Skin of body (tissue), 2 donors: ENCODE measurements around the gene LCAT. TPM values are rescaled to one million over a fixed set of nuclear protein-coding genes. Genes with fewer than 3 reads are reported as not detected.
A peak's percentile ranks its signal among the peaks of the same experiment; 100 is the strongest.
"Not testable (repeated sequence)": the region's sequence is repeated elsewhere in the genome, so short reads cannot be mapped to it uniquely, and the experiment has no call there.

ENCODE experiments used
- DNase-seq: peaks from one replicate; lab custom pipeline; 2025; lab: John Stamatoyannopoulos, UW
- total RNA-seq: library from RNA; depleted of rRNA; stranded (reverse); fragments of >200 nt; gene quantifications from one replicate; pipeline ENCODE4 v1.2.3, GENCODE V29; 2014

The LCAT gene, protein sequence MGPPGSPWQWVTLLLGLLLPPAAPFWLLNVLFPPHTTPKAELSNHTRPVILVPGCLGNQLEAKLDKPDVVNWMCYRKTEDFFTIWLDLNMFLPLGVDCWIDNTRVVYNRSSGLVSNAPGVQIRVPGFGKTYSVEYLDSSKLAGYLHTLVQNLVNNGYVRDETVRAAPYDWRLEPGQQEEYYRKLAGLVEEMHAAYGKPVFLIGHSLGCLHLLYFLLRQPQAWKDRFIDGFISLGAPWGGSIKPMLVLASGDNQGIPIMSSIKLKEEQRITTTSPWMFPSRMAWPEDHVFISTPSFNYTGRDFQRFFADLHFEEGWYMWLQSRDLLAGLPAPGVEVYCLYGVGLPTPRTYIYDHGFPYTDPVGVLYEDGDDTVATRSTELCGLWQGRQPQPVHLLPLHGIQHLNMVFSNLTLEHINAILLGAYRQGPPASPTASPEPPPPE
- total RNA-seq, result 7.6 TPM

DNA sequence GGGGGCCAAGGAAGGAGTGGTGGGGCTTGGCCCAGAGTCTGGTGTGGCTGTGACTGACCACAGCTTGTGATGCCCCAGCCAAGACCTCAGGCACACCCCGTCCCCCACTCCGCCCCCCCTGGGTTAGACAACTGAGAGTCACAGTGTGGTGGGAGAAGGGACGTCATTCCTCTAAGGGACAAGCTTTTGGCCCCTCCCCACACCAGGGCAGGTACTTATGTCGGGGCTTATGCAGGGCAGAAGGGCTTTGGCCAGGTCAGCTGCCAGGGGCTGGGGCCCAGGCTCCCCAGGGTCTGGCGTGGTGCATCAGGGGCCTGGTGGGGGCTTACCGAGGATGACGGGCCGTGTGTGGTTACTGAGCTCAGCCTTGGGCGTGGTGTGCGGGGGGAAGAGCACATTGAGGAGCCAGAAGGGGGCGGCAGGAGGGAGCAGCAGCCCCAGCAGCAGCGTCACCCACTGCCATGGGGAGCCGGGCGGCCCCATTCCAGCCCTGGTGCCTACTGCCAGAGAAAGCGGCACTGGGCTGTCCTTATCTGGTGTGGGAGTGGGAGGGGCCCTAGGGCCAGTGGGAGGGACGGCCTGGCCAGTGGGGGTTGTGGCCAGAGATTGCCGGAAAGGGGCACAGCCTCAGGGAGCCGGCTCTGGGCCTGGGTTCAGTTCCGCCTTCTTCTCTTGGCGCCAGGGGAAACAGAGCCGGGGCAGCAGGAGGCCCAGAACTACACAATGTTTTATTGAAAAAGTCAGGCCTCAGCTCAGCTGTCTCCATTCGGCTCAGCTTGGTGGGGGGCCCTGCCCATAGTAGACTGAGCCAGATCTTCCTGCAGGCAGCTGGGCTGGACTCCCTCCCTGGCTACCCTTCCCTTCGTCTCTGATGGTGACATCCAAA lies at the start of gene LCAT:
Gene LCAT, minus strand, starts transcription at position 502 of the 886 bp plus-strand sequence. Its CDS starts 19 bp downstream, at position 483.
- DNase-seq, result no peak

DNA sequence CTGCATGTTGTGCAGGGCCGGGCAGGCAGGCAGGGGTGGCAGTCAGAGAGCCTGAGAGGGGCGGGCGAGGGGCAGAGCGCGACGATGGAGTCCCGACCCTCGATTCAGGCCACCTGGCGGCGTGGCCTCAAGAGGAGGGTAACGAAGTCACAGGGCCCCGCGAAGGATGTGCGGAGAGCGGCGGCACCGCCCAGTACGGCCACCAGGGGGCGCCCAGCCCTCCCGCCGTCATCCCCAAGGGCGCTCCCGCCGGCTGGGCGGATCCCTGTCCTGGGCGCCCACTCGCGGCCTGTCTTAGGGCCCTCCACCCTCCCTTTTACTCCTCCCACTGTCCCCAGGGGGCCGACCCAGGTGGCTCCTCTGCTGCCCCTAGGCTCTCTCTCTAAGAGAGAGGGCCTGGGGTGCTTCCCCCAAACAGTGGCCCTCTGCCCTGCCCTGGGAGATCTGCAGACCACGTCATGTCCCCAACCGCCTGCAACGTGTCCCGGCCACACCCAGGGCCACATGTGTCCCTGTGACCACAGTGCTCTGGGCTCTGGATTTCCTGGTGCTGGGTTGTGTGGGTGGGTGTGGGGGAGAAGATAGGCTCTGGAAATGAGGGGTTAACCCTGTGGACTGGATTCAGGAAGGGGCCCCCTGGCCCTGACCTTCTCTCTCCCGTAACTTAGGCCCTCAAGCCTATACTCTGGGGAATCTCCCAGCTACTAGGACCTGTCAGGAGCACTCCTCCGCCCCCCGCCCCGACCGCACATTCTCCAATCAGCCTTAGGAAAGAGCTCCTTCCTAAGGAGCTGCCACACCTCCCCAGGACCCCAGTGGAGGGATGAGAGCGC lies 49.5 kb upstream of the LCAT start:
- DNase-seq, result peak; percentile 49

DNA sequence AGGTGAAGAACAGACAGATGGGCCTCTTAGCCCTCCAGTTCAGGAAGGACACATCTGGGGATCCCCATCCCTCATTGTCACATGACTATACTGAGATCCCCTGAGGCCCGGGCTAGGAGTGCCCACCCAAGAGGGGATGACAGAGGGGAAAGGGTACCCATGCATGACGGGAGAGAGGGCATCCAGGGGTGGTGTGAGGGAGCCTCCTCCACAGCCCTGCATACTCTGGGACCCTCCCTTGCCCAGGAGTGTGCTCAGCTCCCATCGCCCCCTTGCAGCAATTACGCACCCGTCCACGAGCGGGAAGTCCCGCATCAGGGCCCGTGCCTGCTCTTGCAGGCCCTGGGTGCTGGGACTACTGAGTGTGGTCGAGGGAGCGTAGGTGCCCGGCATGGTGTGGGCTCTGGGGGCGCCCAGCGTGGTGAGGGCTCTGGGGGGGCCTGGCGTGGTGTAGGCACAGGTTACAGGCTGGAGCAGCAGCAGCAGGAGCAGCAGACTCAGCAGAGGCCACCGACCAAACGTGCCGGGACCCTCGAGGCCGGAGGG lies 48.8 kb upstream of the LCAT start:
- DNase-seq, result no peak

DNA sequence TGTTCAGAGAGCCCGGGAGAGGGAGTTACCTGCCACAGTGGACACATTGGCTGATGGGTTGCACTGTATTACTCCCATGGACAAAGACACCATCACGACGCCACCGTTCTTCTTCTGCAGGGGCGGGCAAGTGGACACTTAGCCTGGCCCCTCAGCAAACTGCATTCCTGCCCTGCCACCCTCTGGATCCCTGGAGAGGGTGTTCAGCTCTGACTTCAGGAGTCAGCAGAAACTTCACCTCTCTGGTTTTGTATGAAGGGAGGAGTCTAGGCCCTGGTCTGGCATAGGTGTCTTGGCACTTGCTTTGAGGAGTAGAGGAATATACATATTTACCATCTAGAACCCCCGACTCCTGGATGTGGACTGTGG lies 46.1 kb upstream of the LCAT start:
- DNase-seq, result no peak

DNA sequence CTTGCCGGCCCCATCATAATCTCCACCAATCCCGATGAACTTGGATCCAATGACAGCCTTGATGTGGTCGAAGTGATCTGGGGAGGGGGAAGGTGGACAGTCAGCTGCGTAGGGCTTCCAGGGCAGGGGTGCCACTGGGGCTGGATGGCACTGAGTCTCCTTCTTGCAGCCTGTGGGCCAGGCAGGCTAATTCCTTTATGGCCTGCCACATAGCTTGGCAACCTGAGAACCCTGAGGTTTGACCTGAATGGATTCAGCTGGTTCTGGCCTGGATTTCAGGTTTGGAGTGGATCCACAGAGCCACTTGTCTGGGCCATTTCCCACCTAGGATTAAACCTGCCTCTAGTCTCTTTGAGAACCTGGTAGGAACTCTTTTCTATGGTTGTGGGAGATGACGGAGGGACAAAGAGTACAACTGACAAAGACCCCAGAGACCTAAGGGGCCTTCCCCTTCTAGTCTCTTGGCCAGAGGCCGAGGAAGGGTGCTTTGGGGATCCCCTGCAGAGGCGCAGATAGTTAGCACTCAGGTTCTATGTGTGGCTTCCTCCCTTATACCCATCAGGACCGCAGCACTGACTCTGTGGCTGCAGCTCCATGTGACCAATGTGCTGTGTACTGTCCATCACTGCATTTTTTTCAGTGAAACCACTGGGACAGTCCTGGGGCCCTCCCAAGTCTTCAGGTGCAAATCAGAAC lies 45.5 kb upstream of the LCAT start:
- DNase-seq, result no peak

DNA sequence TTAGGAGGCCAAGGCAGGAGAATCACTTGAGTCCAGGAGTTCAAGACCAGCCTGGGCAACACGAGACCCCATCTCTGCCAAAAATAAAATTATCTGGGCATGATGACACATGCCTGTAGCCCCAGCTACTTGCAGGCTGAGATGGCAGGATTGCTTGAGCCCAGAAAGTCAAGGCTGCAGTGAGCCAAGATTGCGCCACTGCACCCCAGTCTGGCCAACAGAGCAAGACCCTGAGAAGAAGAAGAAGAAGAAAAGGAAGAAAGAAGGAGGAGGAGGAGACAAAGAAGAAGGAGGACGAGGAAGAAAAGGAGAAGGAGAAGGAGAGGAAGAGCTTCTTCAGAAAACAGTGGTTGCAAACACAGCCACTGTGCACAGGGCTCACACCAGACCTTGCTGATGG lies 44.8 kb upstream of the LCAT start:
- DNase-seq, result no peak

DNA sequence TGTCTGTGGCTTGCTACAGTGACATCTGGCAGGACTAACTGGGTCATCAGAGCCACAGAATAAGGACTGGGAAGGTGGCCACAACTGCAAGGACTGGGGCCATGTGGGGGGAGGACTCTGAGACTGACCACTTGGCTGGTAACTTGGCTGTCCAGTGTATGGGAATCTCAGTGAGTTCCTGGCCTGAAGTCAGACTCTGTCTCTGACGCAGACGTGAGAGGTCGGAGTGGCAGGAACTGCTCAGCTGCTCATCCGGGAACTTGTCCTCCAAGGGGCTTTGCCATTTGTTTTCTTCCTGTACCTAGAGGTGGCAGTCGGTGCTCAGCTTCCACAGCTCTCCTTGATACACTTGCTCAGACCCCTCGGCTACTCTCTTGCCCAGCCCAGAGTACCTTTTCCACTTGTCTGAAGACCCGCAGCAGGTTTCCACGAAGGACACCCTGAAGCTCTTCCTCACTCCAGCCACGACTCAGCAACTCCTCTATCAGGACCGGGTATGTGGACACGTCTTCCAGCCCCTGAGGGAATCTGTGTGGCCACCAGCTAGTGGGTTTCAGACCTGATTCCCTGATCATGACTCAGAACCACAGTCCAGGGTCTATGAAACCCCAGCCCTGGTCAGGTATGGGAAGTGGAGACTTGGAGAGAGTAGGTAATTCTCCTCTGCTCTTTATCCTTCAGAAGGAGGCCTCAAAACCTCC lies 43.7 kb upstream of the LCAT start:
- no peak for DNase-seq

DNA sequence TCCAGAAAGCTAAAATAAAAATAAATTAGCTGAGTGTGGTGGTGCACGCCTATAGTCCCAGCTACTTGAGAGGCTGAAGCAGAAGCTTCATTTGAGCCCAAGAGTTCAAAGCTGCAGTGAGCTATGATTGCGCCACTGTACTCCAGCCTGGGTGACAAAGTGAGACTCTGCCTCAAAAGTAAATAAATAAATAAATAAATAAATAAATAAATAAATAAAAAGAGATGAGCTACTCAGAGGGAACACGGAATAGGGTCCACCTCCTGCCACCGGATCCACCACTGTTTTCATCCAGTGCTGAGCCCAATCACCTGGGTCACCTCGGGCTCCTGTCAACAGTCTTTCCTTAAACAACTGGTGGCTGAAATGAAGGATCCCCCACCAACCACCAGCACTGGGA lies 43.0 kb upstream of the LCAT start:
- no peak for DNase-seq

DNA sequence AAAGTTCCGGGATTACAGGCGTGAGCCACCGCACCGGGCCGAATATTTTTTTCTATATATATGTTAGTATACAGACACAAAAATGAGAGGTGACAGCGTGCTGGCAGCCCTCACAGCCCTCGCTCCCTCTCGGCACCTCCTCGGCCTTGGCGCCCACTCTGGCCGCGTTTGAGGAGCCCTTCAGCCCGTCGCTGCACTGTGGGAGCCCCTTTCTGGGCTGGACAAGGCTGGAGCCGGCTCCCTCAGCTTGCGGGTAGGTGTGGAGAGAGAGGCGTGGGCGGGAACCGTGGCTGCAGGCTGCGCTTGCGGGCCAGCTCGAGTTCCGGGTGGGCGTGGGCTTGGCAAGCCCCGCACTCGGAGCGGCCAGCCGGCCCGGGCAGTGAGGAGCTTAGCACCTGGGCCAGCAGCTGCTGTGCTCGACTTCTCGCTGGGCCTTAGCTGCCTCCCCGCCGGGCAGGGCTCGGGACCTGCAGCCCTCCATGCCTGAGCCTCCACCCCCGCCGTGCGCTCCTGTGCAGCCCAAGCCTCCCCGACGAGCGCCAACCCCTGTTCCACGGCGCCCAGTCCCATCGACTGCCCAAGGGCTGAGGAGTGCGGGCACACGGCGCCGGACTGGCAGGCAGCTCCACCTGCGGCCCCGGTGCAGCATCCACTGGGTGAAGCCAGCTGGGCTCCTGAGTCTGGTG lies 38.2 kb upstream of the LCAT start:
- DNase-seq, result no peak

DNA sequence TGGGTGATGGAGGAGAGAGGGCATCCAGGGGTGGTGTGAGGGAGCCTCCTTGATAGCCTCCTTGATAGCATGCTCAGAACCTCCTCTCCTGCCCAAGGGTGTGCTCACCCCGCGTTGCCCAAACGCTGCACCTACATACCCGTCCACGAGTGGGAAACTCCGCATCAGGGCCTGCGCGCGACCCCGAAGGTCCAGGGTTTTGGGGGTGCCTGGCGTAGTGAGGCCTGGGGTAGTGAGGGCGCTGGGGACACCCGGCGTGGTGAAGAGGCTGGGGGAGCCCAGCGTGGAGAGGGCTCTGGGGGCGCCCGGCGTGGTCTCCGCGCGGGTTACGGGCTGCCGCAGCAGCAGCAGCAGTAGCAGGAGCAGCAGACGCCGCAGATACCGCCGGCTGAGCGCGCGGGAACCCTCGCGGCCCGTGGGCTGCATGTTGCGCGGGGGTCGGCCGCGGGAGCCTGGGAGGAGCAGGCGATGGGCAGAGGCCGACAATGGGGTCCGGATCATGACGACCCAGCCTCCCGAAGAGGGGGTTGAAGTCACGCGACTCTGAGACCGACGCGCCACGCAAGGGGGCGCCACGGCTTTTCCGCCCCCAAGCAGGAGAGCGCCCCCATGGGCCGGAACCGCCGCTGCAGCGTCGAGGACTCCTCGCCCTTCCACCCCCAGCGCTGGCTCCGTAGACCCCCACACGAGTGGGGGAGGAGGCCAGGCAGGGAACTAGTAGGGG lies 36.2 kb upstream of the LCAT start, which contains the start of gene DPEP3:
Gene DPEP3, minus strand, starts transcription at position 545 of the 724 bp plus-strand sequence. Its CDS starts 119 bp downstream, at position 426.
- no peak for DNase-seq

DNA sequence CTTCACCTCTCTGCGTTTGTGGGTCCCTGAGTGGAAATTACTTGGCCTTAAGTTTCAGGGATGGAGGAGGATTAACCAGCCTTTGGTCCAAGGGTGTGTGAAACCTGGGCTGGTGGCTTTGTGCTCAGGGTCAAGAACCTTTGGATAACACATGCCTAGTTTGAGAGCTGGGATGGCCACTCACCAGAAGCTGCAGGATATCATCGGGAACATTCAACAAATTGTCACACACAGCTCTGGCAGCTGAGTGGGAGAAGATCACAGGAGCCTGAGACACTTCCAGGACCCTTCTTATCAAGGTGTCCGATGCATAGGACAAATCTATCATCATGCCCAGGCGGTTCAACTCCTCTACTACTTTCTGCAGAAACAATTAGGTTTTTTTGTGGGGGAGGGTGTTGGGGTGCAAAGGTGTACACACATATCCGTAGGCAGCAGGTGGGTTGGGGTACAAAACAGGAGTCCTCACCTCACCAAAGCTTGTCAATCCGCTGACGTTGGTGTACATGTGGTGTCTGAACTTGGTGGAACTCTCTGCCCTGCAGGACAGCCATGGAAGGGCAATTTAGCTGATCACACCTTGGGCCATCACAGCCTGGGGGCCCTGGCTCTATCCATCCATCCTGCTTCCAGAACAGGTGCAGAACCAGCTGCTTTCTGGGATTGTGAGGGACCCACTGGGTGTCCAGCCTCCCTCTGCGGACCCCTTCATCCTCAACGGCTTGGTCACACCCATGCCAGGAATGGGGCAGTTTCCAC lies 33.7 kb upstream of the LCAT start:
- DNase-seq, result no peak

DNA sequence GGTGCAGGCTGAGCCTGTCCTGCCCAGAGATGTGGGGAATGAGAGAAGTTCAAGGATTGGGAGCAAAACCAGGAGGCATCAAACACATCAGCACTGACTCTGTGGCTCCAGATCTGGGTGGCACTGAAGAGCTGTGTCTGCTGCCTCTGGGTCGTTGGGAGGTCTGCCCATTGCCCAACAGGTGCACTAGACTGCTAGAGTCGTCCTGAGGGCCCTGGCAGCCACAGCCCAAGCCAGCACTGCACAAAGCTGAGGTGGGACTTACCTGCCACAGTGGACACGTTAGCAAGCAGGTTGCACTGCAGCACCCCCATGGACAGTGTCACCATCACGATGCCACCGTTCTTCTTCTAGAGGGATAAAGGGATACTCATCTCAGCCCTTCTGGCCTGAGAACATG lies 33.1 kb upstream of the LCAT start:
- no peak for DNase-seq

DNA sequence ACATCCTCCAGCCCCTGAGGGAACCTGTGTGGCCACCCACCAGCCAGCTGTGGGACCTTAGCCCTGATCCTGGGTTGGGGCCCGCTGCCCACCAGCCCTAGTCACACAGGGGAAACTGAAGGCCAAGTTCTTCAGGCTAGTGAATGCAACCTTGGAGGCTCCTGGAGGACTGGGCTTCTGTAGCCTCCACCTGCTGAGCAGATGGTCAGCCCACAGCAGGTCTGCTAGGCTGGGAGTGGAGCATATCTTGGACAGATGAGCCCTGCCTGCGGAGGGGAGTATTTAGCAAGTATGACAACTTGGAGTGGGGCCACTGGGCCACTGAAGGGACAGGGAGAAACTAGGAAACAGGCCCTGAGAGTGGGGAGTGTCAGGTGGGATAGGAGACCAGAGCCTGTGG lies 32.3 kb upstream of the LCAT start:
- DNase-seq, result no peak

DNA sequence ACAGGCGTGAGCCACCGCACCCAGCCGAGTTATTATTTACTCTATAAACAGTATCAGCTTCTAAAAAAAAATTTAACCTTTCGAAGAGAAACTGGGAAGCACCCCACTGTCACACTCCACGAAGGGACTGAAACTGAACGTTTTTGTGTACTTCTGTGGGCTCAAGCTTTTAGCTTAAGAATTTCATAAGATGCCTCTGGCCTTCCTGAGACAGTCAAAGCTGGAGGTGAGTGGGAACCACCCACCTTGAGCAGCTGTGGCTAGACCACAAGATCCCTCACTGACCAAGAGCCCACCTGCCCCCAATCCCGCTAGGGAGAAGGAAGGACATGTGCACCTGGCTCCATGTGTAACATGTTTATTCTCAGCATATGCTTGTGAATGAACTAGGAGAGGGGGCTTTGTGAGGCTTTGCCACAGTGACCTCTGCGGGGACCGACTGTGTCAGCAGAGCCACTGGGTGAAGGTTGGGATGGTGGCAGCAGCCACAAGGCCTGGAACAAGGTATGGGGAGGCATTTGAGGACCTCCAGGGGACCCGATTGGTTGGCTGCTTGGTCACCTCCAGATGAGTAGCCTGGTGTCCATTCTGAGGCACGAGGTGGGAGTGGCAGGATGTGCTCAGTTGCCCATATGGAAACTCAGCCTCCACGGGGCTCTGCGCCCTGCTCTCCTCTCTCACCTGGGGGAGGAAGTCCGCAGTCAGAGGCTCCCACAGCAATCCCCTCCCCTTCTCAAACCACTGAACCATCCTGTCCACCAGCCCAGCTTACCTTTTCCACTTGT lies 31.6 kb upstream of the LCAT start:
- DNase-seq, result no peak

DNA sequence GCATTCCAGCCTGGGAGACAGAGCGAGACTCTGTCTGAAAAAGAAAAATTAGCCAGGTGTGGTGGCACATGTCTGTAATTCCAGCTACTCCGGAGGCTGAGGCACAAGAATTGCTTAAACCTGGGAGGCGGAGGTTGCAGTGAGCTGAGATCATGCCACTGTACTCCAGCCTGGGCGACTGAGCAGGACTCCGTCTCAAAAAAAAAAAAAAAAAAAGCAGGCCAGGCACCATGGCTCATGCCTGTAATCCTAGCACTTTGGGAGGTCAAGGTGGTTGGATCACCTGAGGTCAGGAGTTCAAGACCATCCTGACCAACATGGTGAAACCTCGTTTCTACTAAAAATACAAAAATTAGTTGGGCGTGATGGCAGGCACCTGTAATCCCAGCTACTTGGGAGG lies 28.4 kb upstream of the LCAT start:
- DNase-seq, result not testable (repeated sequence)

DNA sequence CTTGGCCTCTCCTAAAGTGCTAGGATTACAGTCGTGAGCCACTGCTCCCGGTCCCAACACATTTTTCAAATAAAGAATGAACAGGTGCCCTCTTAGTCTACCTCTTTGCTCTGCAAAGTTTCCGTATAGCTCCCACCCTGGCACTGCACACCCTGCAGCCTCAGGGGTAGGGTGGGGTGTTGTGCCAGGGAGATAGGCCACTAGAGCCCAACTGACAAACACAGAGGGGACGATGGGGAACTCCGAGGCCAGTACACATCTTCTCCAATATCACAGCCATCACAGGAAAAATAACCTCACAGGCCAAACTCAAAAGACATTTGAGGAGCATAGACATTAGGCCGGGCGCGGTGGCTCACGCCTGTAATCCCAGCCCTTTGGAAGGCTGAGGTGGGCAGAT lies 27.2 kb upstream of the LCAT start:
- no peak for DNase-seq
